Measurements from ENCODE around the gene CIAPIN1.

The CIAPIN1 gene

GRCh38 chr16:57379579-57379978, 67.6 kb downstream of the CIAPIN1 start:
- no peaks in the 10 kb centered on the region for H3K9me3 Mint-ChIP-seq

More at GRCh38 chr16:57379579-57379978, 67.6 kb downstream of the CIAPIN1 start:
- no peak for DNase-seq
- no peak overlapping the region for H3K27ac Mint-ChIP-seq
- H3K36me3 Mint-ChIP-seq (ENCODE audit: low read depth), result no peaks in the 10 kb centered on the region
- H3K4me1 Mint-ChIP-seq (ENCODE audit: low read depth), result peaks cover 26% of the 10 kb centered on the region
- no peaks in the 10 kb centered on the region for H3K27me3 Mint-ChIP-seq
- H3K4me3 Mint-ChIP-seq, result no peak overlapping the region
